ENCODE measurements around the gene ARSG. TPM values are rescaled to one million over a fixed set of nuclear protein-coding genes. Genes with fewer than 3 reads are reported as not detected.
"Not testable (repeated sequence)": the region's sequence is repeated elsewhere in the genome, so short reads cannot be mapped to it uniquely, and the experiment has no call there.

ARSG gene
- total and polyA plus RNA-seq, 5 donors from 2014 or later: 10.3 to 21.8 (median 13.2) TPM

GRCh38 chr17:68352041-68352440 lies 60.7 kb downstream of the ARSG start:
- H3K27me3 Mint-ChIP-seq: no peaks in the 10 kb centered on the region
- H3K27ac Mint-ChIP-seq: peak overlapping the region; percentile 36 to 82 (median 82)
- Histone ChIP-seq H3K4me1 (ENCODE audit: control insufficient read depth, insufficient read depth, low read length, poor library complexity, severe bottlenecking) (peaks cover 92% of the 10 kb centered on the region), H3K27me3 (ENCODE audit: control insufficient read depth, insufficient read depth, low read length) (no peaks in the 10 kb centered on the region), H3K9me3 (ENCODE audit: control insufficient read depth in 2 of 2, low read length in 2 of 2) (no peaks in the 10 kb centered on the region), H3K27ac (ENCODE audit: insufficient read depth, low read length, poor library complexity, severe bottlenecking) (peak overlapping the region; percentile 48), H3K4me3 (ENCODE audit: low read depth, low read length) (no peak overlapping the region), H3K36me3 (ENCODE audit: control insufficient read depth, insufficient read depth, low read length) (no peaks in the 10 kb centered on the region)
- no peak for ATAC-seq (ENCODE audit: low read depth in 2 of 2)
- peaks cover 18 to 89% (median 52%) of the 10 kb centered on the region in 4 donors for H3K4me1 Mint-ChIP-seq
- DNase-seq: no peak
- no peaks in the 10 kb centered on the region for H3K9me3 Mint-ChIP-seq
- H3K4me3 Mint-ChIP-seq: no peak overlapping the region
- H3K36me3 Mint-ChIP-seq: no peaks in the 10 kb centered on the region

DNA sequence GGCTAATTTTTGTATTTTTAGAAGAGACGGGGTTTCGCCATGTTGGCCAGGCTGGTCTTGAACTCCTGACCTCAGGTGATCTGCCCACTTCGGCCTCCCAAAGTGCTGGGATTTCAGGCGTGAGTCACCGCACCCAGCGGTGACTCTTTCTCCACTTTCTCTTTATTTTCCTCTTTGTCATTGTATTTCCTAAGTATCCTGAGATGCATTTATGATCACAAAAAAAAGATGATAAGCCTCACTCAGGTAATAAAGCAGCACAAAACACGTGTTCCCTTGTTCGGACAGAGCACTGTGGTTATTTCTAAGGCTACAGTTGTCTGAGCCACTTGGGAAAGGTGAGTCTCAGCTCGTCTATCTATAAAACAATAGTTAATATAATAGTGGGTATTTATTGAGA lies 61.4 kb downstream of the ARSG start:
- H3K9me3 Mint-ChIP-seq; ATAC-seq (ENCODE audit: low read depth in 2 of 2); H3K36me3 ChIP-seq (ENCODE audit: control insufficient read depth, insufficient read depth, low read length); H3K36me3 Mint-ChIP-seq; H3K27me3 Mint-ChIP-seq; H3K9me3 ChIP-seq (ENCODE audit: control insufficient read depth in 2 of 2, low read length in 2 of 2); DNase-seq; H3K27me3 ChIP-seq (ENCODE audit: control insufficient read depth, insufficient read depth, low read length): not testable (repeated sequence)
- H3K4me1 ChIP-seq (ENCODE audit: control insufficient read depth, insufficient read depth, low read length, poor library complexity, severe bottlenecking): peaks cover 92% of the 10 kb centered on the region
- peak overlapping the region; percentile 53 for H3K4me3 ChIP-seq (ENCODE audit: low read depth, low read length)
- H3K27ac ChIP-seq (ENCODE audit: insufficient read depth, low read length, poor library complexity, severe bottlenecking): peak overlapping the region; percentile 48
- Mint-ChIP-seq H3K4me3 (peak overlapping the region in 3 of 4 donors; percentile 34 to 67 (median 54)), H3K4me1 (peaks cover 22 to 89% (median 51%) of the 10 kb centered on the region in 4 donors), H3K27ac (peak overlapping the region in 1 of 3 donors; percentile 87)

GRCh38 chr17:68353111-68353521 lies 61.8 kb downstream of the ARSG start:
- Mint-ChIP-seq H3K27me3 (no peaks in the 10 kb centered on the region), H3K4me3 (peak overlapping the region in 3 of 4 donors; percentile 57 to 67 (median 64))

GRCh38 chr17:68354311-68354710 lies 63.0 kb downstream of the ARSG start:
- not testable (repeated sequence) for H3K36me3 Mint-ChIP-seq; ATAC-seq (ENCODE audit: low read depth in 2 of 2); H3K36me3 ChIP-seq (ENCODE audit: control insufficient read depth, insufficient read depth, low read length); H3K9me3 ChIP-seq (ENCODE audit: control insufficient read depth in 2 of 2, low read length in 2 of 2); H3K4me3 ChIP-seq (ENCODE audit: low read depth, low read length); DNase-seq; H3K27me3 Mint-ChIP-seq; H3K27ac ChIP-seq (ENCODE audit: insufficient read depth, low read length, poor library complexity, severe bottlenecking); H3K27me3 ChIP-seq (ENCODE audit: control insufficient read depth, insufficient read depth, low read length); H3K4me3 Mint-ChIP-seq; H3K9me3 Mint-ChIP-seq
- H3K4me1 ChIP-seq (ENCODE audit: control insufficient read depth, insufficient read depth, low read length, poor library complexity, severe bottlenecking): peaks cover 78% of the 10 kb centered on the region
- peak overlapping the region in 2 of 3 donors; percentile 25 to 79 for H3K27ac Mint-ChIP-seq
- peaks cover 19 to 80% (median 45%) of the 10 kb centered on the region in 4 donors for H3K4me1 Mint-ChIP-seq

More at GRCh38 chr17:68353111-68353521, 61.8 kb downstream of the ARSG start:
- Histone ChIP-seq H3K27ac (ENCODE audit: insufficient read depth, low read length, poor library complexity, severe bottlenecking) (peak overlapping the region; percentile 48), H3K36me3 (ENCODE audit: control insufficient read depth, insufficient read depth, low read length) (no peaks in the 10 kb centered on the region), H3K4me1 (ENCODE audit: control insufficient read depth, insufficient read depth, low read length, poor library complexity, severe bottlenecking) (peaks cover 90% of the 10 kb centered on the region), H3K9me3 (ENCODE audit: control insufficient read depth in 2 of 2, low read length in 2 of 2) (no peaks in the 10 kb centered on the region), H3K4me3 (ENCODE audit: low read depth, low read length) (peak overlapping the region; percentile 53), H3K27me3 (ENCODE audit: control insufficient read depth, insufficient read depth, low read length) (no peaks in the 10 kb centered on the region)
- Mint-ChIP-seq H3K36me3 (no peaks in the 10 kb centered on the region), H3K4me1 (peaks cover 22 to 87% (median 47%) of the 10 kb centered on the region in 4 donors), H3K9me3 (no peaks in the 10 kb centered on the region), H3K27ac (peak overlapping the region in 2 of 3 donors; percentile 14 to 87)
- DNase-seq (peak in 2 of 3 donors; percentile 47 to 59), ATAC-seq (ENCODE audit: low read depth in 2 of 2) (no peak)

GRCh38 chr17:68355108-68355507 lies 63.8 kb downstream of the ARSG start:
- not testable (repeated sequence) for H3K9me3 Mint-ChIP-seq; H3K9me3 ChIP-seq (ENCODE audit: control insufficient read depth in 2 of 2, low read length in 2 of 2); H3K36me3 Mint-ChIP-seq; H3K27ac ChIP-seq (ENCODE audit: insufficient read depth, low read length, poor library complexity, severe bottlenecking); ATAC-seq (ENCODE audit: low read depth in 2 of 2); H3K27me3 Mint-ChIP-seq; H3K27me3 ChIP-seq (ENCODE audit: control insufficient read depth, insufficient read depth, low read length); H3K36me3 ChIP-seq (ENCODE audit: control insufficient read depth, insufficient read depth, low read length); DNase-seq; H3K4me3 ChIP-seq (ENCODE audit: low read depth, low read length)
- H3K4me1 ChIP-seq (ENCODE audit: control insufficient read depth, insufficient read depth, low read length, poor library complexity, severe bottlenecking): peaks cover 71% of the 10 kb centered on the region
- peak overlapping the region in 3 of 4 donors; percentile 13 to 38 (median 26) for H3K4me3 Mint-ChIP-seq
- peaks cover 18 to 76% (median 43%) of the 10 kb centered on the region in 4 donors for H3K4me1 Mint-ChIP-seq
- H3K27ac Mint-ChIP-seq: peak overlapping the region; percentile 32 to 79 (median 38)

GRCh38 chr17:68356520-68356919 lies 65.2 kb downstream of the ARSG start:
- Histone ChIP-seq H3K27me3 (ENCODE audit: control insufficient read depth, insufficient read depth, low read length) (no peaks in the 10 kb centered on the region), H3K9me3 (ENCODE audit: control insufficient read depth in 2 of 2, low read length in 2 of 2) (no peaks in the 10 kb centered on the region), H3K27ac (ENCODE audit: insufficient read depth, low read length, poor library complexity, severe bottlenecking) (peak overlapping the region; percentile 60), H3K36me3 (ENCODE audit: control insufficient read depth, insufficient read depth, low read length) (no peaks in the 10 kb centered on the region), H3K4me3 (ENCODE audit: low read depth, low read length) (peak overlapping the region; percentile 59), H3K4me1 (ENCODE audit: control insufficient read depth, insufficient read depth, low read length, poor library complexity, severe bottlenecking) (peaks cover 62% of the 10 kb centered on the region)
- DNase-seq (peak; percentile 26 to 90 (median 75)), ATAC-seq (ENCODE audit: low read depth in 2 of 2) (peak; percentile 95 to 96)
- no peaks in the 10 kb centered on the region for H3K9me3 Mint-ChIP-seq
- H3K4me1 Mint-ChIP-seq: peaks cover 18 to 69% (median 43%) of the 10 kb centered on the region in 4 donors
- H3K27ac Mint-ChIP-seq: peak overlapping the region; percentile 16 to 80 (median 79)
- H3K4me3 Mint-ChIP-seq: peak overlapping the region; percentile 67 to 83 (median 80)
- no peaks in the 10 kb centered on the region for H3K27me3 Mint-ChIP-seq
- peaks cover 6% of the 10 kb centered on the region for H3K36me3 Mint-ChIP-seq

DNA sequence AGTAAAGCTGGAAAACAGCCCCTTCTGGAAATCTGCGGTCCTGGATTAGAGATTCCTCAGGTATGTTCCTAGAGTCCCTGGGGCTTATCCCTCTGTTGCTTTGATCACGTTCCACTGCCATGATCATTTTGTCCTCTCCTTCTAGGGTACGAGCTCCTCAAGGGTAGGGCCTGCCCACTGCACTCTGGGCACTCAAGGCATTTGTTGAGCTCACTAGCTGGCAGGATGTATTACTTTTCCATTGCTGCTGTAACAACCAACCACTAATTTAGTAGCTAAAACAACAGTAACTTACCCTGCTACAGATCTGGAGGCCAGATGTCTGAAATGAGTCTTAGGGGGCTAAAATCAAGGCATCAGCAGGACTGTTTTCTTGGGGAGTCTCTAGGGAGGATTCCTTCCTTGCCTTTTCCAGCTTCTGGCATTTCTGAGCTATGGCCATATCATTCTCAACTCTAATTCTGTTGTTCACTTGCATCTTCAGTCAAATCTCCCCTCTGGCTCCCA lies 65.7 kb downstream of the ARSG start:
- H3K27me3 Mint-ChIP-seq: no peaks in the 10 kb centered on the region
- H3K27ac Mint-ChIP-seq: peak overlapping the region; percentile 16 to 80 (median 79)
- peaks cover 18 to 65% (median 43%) of the 10 kb centered on the region in 4 donors for H3K4me1 Mint-ChIP-seq
- Histone ChIP-seq H3K9me3 (ENCODE audit: control insufficient read depth in 2 of 2, low read length in 2 of 2) (no peaks in the 10 kb centered on the region), H3K27ac (ENCODE audit: insufficient read depth, low read length, poor library complexity, severe bottlenecking) (peak overlapping the region; percentile 60), H3K27me3 (ENCODE audit: control insufficient read depth, insufficient read depth, low read length) (no peaks in the 10 kb centered on the region), H3K4me1 (ENCODE audit: control insufficient read depth, insufficient read depth, low read length, poor library complexity, severe bottlenecking) (peaks cover 58% of the 10 kb centered on the region), H3K36me3 (ENCODE audit: control insufficient read depth, insufficient read depth, low read length) (peaks cover 1% of the 10 kb centered on the region), H3K4me3 (ENCODE audit: low read depth, low read length) (peak overlapping the region; percentile 59)
- DNase-seq (peak in 1 of 3 donors; percentile 47), ATAC-seq (ENCODE audit: low read depth in 2 of 2) (no peak)
- H3K9me3 Mint-ChIP-seq: no peaks in the 10 kb centered on the region
- H3K4me3 Mint-ChIP-seq: peak overlapping the region; percentile 67 to 83 (median 80)
- H3K36me3 Mint-ChIP-seq: peaks cover 7% of the 10 kb centered on the region

- H3K36me3 Mint-ChIP-seq: peaks cover 13% of the 10 kb centered on the region
- no peaks in the 10 kb centered on the region for H3K27me3 Mint-ChIP-seq
- H3K27ac ChIP-seq (ENCODE audit: insufficient read depth, low read length, poor library complexity, severe bottlenecking): no peak overlapping the region
- no peaks in the 10 kb centered on the region for H3K27me3 ChIP-seq (ENCODE audit: control insufficient read depth, insufficient read depth, low read length)
- peaks cover 15 to 62% (median 40%) of the 10 kb centered on the region in 4 donors for H3K4me1 Mint-ChIP-seq
- H3K4me3 ChIP-seq (ENCODE audit: low read depth, low read length): no peak overlapping the region
- no peak for DNase-seq
- no peak for ATAC-seq (ENCODE audit: low read depth in 2 of 2)
- H3K36me3 ChIP-seq (ENCODE audit: control insufficient read depth, insufficient read depth, low read length): peaks cover 3% of the 10 kb centered on the region
- H3K27ac Mint-ChIP-seq: peak overlapping the region in 2 of 3 donors; percentile 79 to 80
- no peaks in the 10 kb centered on the region for H3K9me3 ChIP-seq (ENCODE audit: control insufficient read depth in 2 of 2, low read length in 2 of 2)
- H3K9me3 Mint-ChIP-seq: no peaks in the 10 kb centered on the region
- H3K4me1 ChIP-seq (ENCODE audit: control insufficient read depth, insufficient read depth, low read length, poor library complexity, severe bottlenecking): peaks cover 49% of the 10 kb centered on the region
- peak overlapping the region in 1 of 4 donors; percentile 67 for H3K4me3 Mint-ChIP-seq
Measured at GRCh38 chr17:68357886-68358285, 66.6 kb downstream of the ARSG start.
